Measurements from ENCODE around the gene SPANXA1.
"Not testable (repeated sequence)": the region's sequence is repeated elsewhere in the genome, so short reads cannot be mapped to it uniquely, and the experiment has no call there.

SPANXA1 gene, protein sequence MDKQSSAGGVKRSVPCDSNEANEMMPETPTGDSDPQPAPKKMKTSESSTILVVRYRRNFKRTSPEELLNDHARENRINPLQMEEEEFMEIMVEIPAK

DNA sequence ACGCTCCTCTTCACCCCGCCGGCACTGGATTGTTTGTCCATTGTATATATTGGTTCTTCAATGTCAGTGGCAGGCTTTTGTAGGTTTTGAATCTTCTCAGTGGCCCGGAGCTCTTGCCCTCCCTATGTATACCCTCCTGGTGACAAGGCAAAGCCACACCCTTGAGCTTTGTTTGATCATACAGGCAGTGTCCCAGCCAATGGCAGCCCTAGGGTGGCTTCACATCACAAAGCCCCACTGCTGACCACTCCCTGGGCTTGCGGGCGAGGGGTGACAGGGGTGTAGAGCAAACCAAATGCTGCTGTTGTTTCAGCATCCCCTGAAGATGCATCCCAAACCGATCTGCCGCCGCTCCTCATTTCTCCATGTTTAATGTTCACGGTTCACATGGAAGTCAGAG, at the start of gene SPANXA1:
SPANXA1 (minus strand) TSS at position 101 of the 400 bp plus-strand sequence; CDS start at position 41, 60 bp downstream.
- not testable (repeated sequence) for DNase-seq (ENCODE audit: low read depth)

DNA sequence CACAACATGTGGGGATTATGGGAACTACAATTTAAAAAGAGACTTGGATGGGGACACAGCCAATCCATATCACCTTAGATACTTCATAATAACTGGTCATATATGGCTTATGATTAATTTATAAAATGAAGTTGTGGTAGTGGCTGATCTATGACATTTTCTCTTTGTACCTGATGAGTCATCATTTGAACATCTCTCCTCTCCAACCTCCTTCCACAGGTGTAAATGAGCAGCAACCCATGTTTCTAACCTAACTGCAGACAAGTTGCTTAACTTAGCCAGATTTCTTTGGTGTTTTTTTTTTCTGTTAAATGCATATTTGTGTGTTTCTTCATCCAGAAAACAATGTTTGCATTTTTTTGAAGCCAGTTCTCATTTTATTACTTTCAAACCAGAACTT, 47.6 kb upstream of the SPANXA1 start:
- no peak for DNase-seq (ENCODE audit: low read depth)

DNA sequence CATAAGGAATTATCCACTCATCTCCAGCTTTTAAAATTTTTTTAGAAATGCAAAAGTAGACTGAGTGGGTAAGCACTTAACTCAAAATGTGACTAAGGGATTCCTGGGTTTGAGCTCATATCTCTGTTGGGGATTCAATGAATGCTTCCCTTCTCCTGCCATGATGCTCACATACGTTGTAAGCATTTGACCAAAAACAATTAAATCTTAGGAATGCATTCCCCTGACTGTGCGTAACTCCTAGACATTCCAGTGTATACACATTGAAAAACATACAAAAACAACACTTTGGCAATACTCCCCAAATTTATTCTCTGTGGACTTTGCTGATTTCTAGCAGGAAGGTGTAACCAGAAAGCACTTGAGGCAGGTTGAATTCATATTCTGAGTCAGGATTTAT, 34.8 kb upstream of the SPANXA1 start:
- no peak for DNase-seq (ENCODE audit: low read depth)

DNA sequence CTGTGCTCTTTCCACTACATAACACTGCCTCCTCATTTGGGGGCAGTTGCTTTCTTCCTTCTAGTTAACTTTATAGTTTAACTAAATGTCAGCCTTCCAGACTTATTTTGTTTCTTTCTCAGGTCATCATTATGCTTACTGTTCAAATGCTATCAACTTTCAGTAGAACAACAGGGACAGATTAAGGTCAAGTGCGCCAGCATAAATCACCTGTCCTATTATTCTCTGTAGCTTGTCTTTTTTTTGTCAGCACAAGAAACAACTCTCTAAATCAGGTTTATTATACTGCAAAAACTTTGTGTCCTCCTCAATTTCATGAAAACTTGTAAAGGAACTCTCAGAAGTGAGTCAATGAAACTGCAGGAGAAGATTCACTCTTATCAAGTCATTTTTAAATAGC, 24.6 kb upstream of the SPANXA1 start:
- DNase-seq (ENCODE audit: low read depth): no peak

DNA sequence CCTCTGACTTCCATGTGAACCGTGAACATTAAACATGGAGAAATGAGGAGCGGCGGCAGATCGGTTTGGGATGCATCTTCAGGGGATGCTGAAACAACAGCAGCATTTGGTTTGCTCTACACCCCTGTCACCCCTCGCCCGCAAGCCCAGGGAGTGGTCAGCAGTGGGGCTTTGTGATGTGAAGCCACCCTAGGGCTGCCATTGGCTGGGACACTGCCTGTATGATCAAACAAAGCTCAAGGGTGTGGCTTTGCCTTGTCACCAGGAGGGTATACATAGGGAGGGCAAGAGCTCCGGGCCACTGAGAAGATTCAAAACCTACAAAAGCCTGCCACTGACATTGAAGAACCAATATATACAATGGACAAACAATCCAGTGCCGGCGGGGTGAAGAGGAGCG, 4.9 kb upstream of the SPANXA1 start, which contains the start of gene SPANXA2:
SPANXA2 (plus strand) TSS at position 301 of the 400 bp plus-strand sequence; CDS start at position 361, 60 bp downstream.
- DNase-seq (ENCODE audit: low read depth): not testable (repeated sequence)

DNA sequence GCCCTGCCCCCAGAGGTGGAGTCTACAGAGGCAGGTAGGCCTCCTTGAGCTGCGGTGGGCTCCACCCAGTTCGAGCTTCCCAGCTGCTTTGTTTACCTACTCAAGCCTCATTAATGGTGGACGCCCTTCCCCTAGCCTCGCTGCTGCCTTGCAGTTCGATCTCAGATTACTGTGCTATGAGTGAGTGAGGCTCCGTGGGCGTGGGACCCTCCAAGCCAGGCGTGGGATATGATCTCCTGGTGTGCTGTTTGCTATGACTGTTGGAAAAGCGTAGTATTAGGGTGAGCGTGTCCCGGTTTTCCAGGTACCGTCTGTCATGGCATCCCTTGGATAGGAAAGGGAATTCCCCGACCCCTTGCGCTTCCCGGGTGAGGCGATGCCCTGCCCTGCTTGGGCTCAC, 42.0 kb downstream of the SPANXA1 start:
- DNase-seq (ENCODE audit: low read depth): not testable (repeated sequence)
